Sigmoid colon (tissue), 7 donors: Measurements from ENCODE around the gene BICC1. TPM values are rescaled to one million over a fixed set of nuclear protein-coding genes. Genes with fewer than 3 reads are reported as not detected.

Source experiments
- DNase-seq: peaks from one replicate; pipeline ENCODE4 v3.0.0-alpha.2; 2019
- H3K27ac ChIP-seq, 4 donors: fragments of 200-600 bp; sonication (generic); one replicate each; pipeline ENCODE4 v1.5.1; 2016 to 2019; ENCODE audit warnings: mild to moderate bottlenecking in 1 of 4
- H3K27me3 ChIP-seq, 3 donors: fragments of 200-600 bp; sonication (generic); one replicate each; pipeline ENCODE4 v1.5.1; 2019; ENCODE audit warnings: mild to moderate bottlenecking in 1 of 3
- H3K36me3 ChIP-seq, 4 donors: fragments of 200-600 bp; sonication (generic); one replicate each; pipeline ENCODE4 v1.5.1; 2016 to 2019
- H3K4me1 ChIP-seq, 4 donors: fragments of 200-600 bp; sonication (generic); one replicate each; pipeline ENCODE4 v1.5.1; 2017 to 2019
- H3K4me3 ChIP-seq, 4 donors: fragments of 200-600 bp; sonication (generic); one replicate each; pipeline ENCODE4 v1.5.1; 2017 to 2019; ENCODE audit warnings: mild to moderate bottlenecking in 2 of 4, moderate library complexity in 1 of 4
- H3K9me3 ChIP-seq, 4 donors: fragments of 200-600 bp in 3 of 4; sonication (generic) in 3 of 4; one replicate each; pipeline versions ENCODE4 v1.5.1 to v1.6.1; 2013 to 2019
- CTCF ChIP-seq, 4 experiments: fragments of 450-650 bp in 3 of 4; fragments of 200-600 bp in 1 of 4; IDR thresholded peaks; one replicate each; pipeline ENCODE4 v1.5.1; 2016 to 2019; ENCODE audit warnings: antibody characterized with exemption in 4 of 4, mild to moderate bottlenecking in 3 of 4, moderate library complexity in 2 of 4
- EP300 ChIP-seq, 4 donors: sonication (generic); formaldehyde crosslinking; IDR thresholded peaks; one replicate each; pipeline ENCODE4 v1.6.1; 2017; ENCODE audit warnings: antibody characterized with exemption in 4 of 4
- POLR2A ChIP-seq, 2 donors: fragments of 450-650 bp; IDR thresholded peaks; one replicate each; pipeline ENCODE4 v1.6.1; 2016; ENCODE audit warnings: antibody characterized with exemption in 2 of 2, mild to moderate bottlenecking in 2 of 2, moderate library complexity in 2 of 2
- POLR2AphosphoS5 ChIP-seq, 4 donors: sonication (generic); formaldehyde crosslinking; IDR thresholded peaks; one replicate each; pipeline ENCODE4 v1.6.1; 2017; ENCODE audit warnings: antibody characterized with exemption in 4 of 4
- WGBS, 2 donors: extraction: QIAGEN DNeasy Blood & Tissue Kit; methylation state at CpG; one replicate each; pipeline ENCODE4 v1.1.7; 2013; 5-methylcytosine and 5-hydroxymethylcytosine counted together
- intact Hi-C: fragments of 100-400 bp; cut with DNase I; formaldehyde crosslinking; loops from one replicate; pipeline ENCODE4 v1.15.1; 2023
- polyA plus RNA-seq, 3 donors: library from polyadenylated mRNA; stranded (reverse); fragments of 200-250 nt; gene quantifications; one replicate each; pipeline ENCODE4 v1.2.3, GENCODE V29; 2013
- total RNA-seq, 4 donors: library from RNA; depleted of rRNA; stranded (reverse); fragments of >200 nt; gene quantifications; one replicate each; pipeline ENCODE4 v1.1.0, GENCODE V29; 2016
- donor health status: healthy with polysubstance abuse.
- donor health status: Bipolar disorder and iron deficiency.
- donor health status: healthy.

The BICC1 gene
- total and polyA plus RNA-seq, 7 donors, result 0.46 to 17.3 (median 7.9) TPM

GRCh38 chr10:58867683-58868082, 355.0 kb downstream of the BICC1 start:
- Histone ChIP-seq H3K36me3 (no peaks in the 10 kb centered on the region), H3K27ac (no peak overlapping the region), H3K4me1 (no peaks in the 10 kb centered on the region), H3K4me3 (no peak overlapping the region), H3K27me3 (no peaks in the 10 kb centered on the region), H3K9me3 (no peaks in the 10 kb centered on the region)
- TF ChIP-seq POLR2A (IDR thresholded peaks at IDR 0.05) (no peak), EP300 (IDR thresholded peaks at IDR 0.05) (no peak), CTCF (IDR thresholded peaks at IDR 0.05) (no peak), POLR2AphosphoS5 (IDR thresholded peaks at IDR 0.05) (no peak)
- intact Hi-C loops, result no loop called here
- DNase-seq, result no peak

GRCh38 chr10:58868736-58869435, 356.2 kb downstream of the BICC1 start:
- TF ChIP-seq CTCF (IDR thresholded peaks at IDR 0.05) (no peak), EP300 (IDR thresholded peaks at IDR 0.05) (no peak), POLR2AphosphoS5 (IDR thresholded peaks at IDR 0.05) (no peak), POLR2A (IDR thresholded peaks at IDR 0.05) (no peak)
- intact Hi-C loops, result no loop called here
- WGBS, 2 donors, result 70 to 79% methylated on average over 8 of the region's 8 CpGs
- DNase-seq, result no peak
- no peak overlapping the region for H3K27ac ChIP-seq
- H3K36me3 ChIP-seq, result no peaks in the 10 kb centered on the region
- H3K4me3 ChIP-seq, result no peak overlapping the region
- no peaks in the 10 kb centered on the region for H3K4me1 ChIP-seq
- no peaks in the 10 kb centered on the region for H3K9me3 ChIP-seq
- H3K27me3 ChIP-seq, result no peaks in the 10 kb centered on the region

GRCh38 chr10:58870070-58870469, 357.4 kb downstream of the BICC1 start:
- Histone ChIP-seq H3K27ac (no peak overlapping the region), H3K9me3 (no peaks in the 10 kb centered on the region), H3K27me3 (no peaks in the 10 kb centered on the region), H3K36me3 (no peaks in the 10 kb centered on the region), H3K4me3 (no peak overlapping the region), H3K4me1 (no peaks in the 10 kb centered on the region)
- WGBS, 2 donors, result 27 to 83% methylated on average over 4 of the region's 4 CpGs
- TF ChIP-seq EP300 (IDR thresholded peaks at IDR 0.05), result no peak
- TF ChIP-seq POLR2A (IDR thresholded peaks at IDR 0.05), result no peak
- TF ChIP-seq POLR2AphosphoS5 (IDR thresholded peaks at IDR 0.05), result no peak
- TF ChIP-seq CTCF (IDR thresholded peaks at IDR 0.05), result no peak
- DNase-seq, result no peak
- intact Hi-C loops, result no loop called here

- no peaks in the 10 kb centered on the region for H3K27me3 ChIP-seq
- H3K27ac ChIP-seq, result no peak overlapping the region
- H3K36me3 ChIP-seq, result no peaks in the 10 kb centered on the region
- WGBS, 2 donors, result 53 to 71% methylated on average over 2 of the region's 2 CpGs
- no peak overlapping the region for H3K4me3 ChIP-seq
- H3K4me1 ChIP-seq, result no peaks in the 10 kb centered on the region
- DNase-seq, result no peak
- H3K9me3 ChIP-seq, result peaks cover 0 to 3% (median 0%) of the 10 kb centered on the region in 4 donors
- TF ChIP-seq EP300 (IDR thresholded peaks at IDR 0.05) (no peak), POLR2A (IDR thresholded peaks at IDR 0.05) (no peak), CTCF (IDR thresholded peaks at IDR 0.05) (no peak), POLR2AphosphoS5 (IDR thresholded peaks at IDR 0.05) (no peak)
- intact Hi-C loops, result no loop called here
These were observed 360.5 kb downstream of the BICC1 start for GRCh38 chr10:58873161-58873560.

Other genes with a start within 250 kb of the BICC1 start
- 1 to 10 TPM; 4.6 to 5.6 (median 5.2) TPM for gene IPMK, start 245.0 kb upstream of the BICC1 start, total RNA-seq
- 1 to 10 TPM; 5.5 to 9.0 (median 6.6) TPM for gene IPMK, start 245.0 kb upstream of the BICC1 start, polyA plus RNA-seq
- 10 to 100 TPM; 22.1 to 34.9 (median 25.9) TPM for gene CISD1, start 243.7 kb upstream of the BICC1 start, total RNA-seq
- gene CISD1, start 243.7 kb upstream of the BICC1 start, polyA plus RNA-seq, result 10 to 100 TPM; 31.2 to 56.6 (median 41.9) TPM
- 10 to 100 TPM; 17.6 to 21.9 (median 20.3) TPM for gene UBE2D1, start 177.9 kb upstream of the BICC1 start, total RNA-seq
- gene UBE2D1, start 177.9 kb upstream of the BICC1 start, polyA plus RNA-seq, result 10 to 100 TPM; 11.5 to 21.0 (median 19.2) TPM
- 10 to 100 TPM; 10.8 to 27.1 (median 20.1) TPM for gene TFAM, start 127.5 kb upstream of the BICC1 start, total RNA-seq
- 10 to 100 TPM; 14.4 to 24.3 (median 22.2) TPM for gene TFAM, start 127.5 kb upstream of the BICC1 start, polyA plus RNA-seq